Measurements from ENCODE around the gene EFHC1.

GRCh38 chr6:52420668-52421358 is 671 bp downstream of the EFHC1 start:
- TF ChIP-seq CTCF (IDR thresholded peaks at IDR 0.05) (no peak), POLR2A (IDR thresholded peaks at IDR 0.05) (no peak), POLR2AphosphoS5 (IDR thresholded peaks at IDR 0.05) (no peak)
